ENCODE measurements around the gene FAM229A.

Gene FAM229A

DNA sequence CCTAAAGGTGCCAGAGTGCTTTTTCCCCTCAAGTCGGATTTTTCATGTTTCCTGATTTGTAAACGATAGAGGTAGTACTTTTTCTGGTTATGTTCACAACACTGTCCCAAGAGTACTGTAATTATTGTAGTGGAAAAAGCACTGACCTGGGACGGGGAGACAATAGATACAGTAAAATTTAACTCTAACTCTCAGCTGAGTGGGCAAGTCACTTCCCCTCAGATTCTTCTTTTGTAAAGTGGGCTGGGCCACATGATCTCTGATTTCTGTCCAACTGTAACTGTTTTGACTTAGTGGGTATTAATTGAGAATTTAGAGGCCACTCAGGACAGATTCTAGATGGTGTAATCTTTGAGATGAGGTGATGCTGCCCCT lies 45.4 kb downstream of the FAM229A start:
- H3K9me3 Mint-ChIP-seq: no peaks in the 10 kb centered on the region
- intact Hi-C loops (cut with micrococcal nuclease): no loop called here
- H3K4me1 Mint-ChIP-seq (ENCODE audit: low read depth): peaks cover 22% of the 10 kb centered on the region
- peaks cover 59% of the 10 kb centered on the region for H3K36me3 Mint-ChIP-seq (ENCODE audit: low read depth)
- no peaks in the 10 kb centered on the region for H3K27me3 Mint-ChIP-seq
- H3K27ac Mint-ChIP-seq: no peak overlapping the region
- no peak overlapping the region for H3K4me3 Mint-ChIP-seq

DNA sequence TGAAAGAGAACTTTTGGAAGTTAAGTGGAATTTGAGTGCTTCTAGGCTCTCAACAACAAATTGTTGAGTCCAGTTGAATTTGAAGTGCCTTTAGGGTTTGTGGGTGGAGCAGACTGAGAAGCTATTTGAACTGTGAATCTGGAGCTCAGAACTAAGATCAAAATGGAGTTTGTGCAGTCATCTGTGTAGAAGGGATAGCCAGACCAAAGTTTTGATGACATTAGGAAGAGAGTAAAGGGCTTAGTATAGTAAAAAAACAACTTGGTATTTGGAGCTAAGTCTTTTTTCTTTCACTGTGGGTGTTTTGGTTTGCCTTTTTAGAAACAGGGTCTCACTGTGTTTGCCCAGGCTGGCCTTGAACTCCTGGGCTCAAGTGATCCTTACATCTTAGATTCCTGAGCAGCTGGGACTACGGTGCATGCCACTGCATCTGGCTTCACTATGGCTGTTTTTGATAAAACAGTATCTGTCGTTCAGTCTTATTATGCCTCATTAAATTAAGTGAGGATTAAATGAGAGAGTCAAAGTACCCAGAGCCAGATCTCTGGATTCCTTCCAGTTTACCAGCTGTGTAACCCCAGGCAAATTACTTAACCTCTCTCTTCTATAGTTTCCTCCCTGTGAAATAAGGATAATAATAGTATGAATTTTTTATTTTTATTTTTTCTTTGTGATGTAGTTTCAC lies 50.4 kb downstream of the FAM229A start:
- H3K9me3 Mint-ChIP-seq: no peaks in the 10 kb centered on the region
- no peak overlapping the region for H3K27ac Mint-ChIP-seq
- no peaks in the 10 kb centered on the region for H3K27me3 Mint-ChIP-seq
- H3K4me1 Mint-ChIP-seq (ENCODE audit: low read depth): peaks cover 26% of the 10 kb centered on the region
- peaks cover 44% of the 10 kb centered on the region for H3K36me3 Mint-ChIP-seq (ENCODE audit: low read depth)
- H3K4me3 Mint-ChIP-seq: no peak overlapping the region
- intact Hi-C loops (cut with micrococcal nuclease): no loop called here

Measured in dendritic cell treated with granulocyte-macrophage colony-stimulating factor and Interleukin-4, amounts not matched to agents 40 ng/mL and 50 ng/mL, for 4 days (primary cell).